Stimulated activated CD4-positive, alpha-beta T cell treated with anti-CD3 and anti-CD28 coated beads, Interleukin-2, amount 100 ng/mL, for 24 hours (primary cell): Measurements from ENCODE around the gene HIVEP3.

ENCODE experiments used
- DNase-seq, 2 donors: peaks; one replicate each; pipeline ENCODE4 v3.0.0-alpha.2; 2020

Gene HIVEP3

GRCh38 chr1:41487126-41488039 lies 431.3 kb downstream of the HIVEP3 start:
- no peak for DNase-seq

DNA sequence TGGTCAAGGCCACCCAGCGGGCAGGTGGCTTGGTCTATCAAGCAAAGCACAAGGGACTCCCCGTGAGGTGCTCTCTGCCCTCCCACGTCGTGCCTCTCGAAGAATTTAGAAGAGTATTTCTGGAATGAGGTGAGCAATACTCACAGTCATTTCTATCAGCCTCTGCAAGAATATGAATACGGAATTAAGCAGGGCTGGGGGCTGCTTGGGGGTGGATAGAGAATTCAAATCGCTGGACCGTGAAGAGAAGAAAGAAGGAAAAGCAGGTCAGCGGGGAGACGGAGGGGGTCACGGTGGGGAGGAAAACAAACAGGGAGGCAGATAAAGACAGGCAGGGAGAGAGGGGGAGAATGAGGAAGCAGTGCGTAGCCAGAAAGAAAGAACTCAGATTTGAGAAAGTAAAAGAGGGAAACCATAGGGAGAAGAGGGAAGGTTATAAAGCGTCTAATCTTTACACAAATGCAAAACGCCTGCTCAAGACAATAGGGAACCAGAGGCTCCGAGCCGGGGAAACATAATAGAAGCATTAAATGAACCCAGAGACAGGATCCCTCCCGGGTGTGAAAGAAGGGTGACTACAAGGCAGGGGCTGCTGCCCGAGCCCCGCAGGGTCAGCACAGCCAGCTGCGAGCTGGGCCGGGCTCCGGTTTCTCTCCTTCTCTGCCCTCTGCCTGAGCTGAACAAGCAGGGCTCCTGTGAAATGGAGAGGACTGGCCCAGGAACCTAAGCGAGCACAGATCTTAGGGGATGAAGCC lies 432.2 kb downstream of the HIVEP3 start:
- no peak for DNase-seq

- DNase-seq = no peak
Observed at GRCh38 chr1:41486053-41486370, 432.7 kb downstream of the HIVEP3 start.

- no peak for DNase-seq
Observed at GRCh38 chr1:41485605-41486004, 433.1 kb downstream of the HIVEP3 start.

GRCh38 chr1:41484402-41485241 lies 434.1 kb downstream of the HIVEP3 start, which contains the start of gene EDN2:
Gene EDN2 (minus strand): TSS chr1:41484683. CDS start chr1:41484601, 82 bp downstream.
- no peak for DNase-seq

- DNase-seq = no peak
Observed at GRCh38 chr1:41483960-41484401, 434.7 kb downstream of the HIVEP3 start.

DNA sequence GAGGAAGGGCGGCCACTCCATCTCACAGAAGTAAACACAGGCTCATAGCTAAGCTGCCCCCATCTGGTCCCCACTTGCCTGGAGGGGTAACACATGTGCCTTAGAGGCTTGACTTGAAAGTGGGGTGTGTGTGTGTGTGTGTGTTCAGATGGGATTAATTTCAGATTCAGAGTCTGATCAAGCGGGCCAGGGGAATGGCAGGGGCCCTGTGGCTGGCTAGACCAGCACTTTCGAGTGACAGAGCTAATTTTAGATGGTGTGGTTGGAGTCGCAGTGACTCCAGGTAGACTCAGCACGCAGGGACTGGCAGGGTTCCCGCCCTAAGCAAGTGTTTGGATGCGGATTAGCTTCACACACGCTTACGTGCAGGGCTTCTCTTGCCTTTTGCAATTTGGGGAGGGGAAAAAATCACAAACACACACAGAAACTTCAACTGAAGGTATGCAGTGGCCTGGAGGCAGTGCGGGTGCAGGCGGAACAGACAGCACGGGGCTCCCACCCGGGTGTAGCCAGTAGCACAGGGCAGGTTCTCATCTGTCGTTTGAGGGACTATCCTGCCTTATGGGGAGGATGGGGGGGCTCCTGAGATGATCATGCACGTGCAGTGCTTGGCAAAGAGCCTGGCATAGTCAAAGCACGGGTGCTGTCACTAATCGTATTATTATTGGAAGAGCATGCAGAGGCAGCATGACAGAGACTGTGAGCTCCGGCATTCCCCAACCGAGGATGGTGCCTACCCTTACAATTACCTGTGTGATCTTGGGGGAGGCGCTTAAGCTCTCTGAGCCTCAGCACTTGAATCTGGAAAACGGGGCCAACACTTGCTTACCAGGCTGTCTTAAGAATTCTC lies 435.5 kb downstream of the HIVEP3 start:
- no peak for DNase-seq

GRCh38 chr1:41482001-41482765 lies 436.5 kb downstream of the HIVEP3 start:
- no peak for DNase-seq

- DNase-seq = no peak
Observed at GRCh38 chr1:41481109-41481775, 437.5 kb downstream of the HIVEP3 start.

DNA sequence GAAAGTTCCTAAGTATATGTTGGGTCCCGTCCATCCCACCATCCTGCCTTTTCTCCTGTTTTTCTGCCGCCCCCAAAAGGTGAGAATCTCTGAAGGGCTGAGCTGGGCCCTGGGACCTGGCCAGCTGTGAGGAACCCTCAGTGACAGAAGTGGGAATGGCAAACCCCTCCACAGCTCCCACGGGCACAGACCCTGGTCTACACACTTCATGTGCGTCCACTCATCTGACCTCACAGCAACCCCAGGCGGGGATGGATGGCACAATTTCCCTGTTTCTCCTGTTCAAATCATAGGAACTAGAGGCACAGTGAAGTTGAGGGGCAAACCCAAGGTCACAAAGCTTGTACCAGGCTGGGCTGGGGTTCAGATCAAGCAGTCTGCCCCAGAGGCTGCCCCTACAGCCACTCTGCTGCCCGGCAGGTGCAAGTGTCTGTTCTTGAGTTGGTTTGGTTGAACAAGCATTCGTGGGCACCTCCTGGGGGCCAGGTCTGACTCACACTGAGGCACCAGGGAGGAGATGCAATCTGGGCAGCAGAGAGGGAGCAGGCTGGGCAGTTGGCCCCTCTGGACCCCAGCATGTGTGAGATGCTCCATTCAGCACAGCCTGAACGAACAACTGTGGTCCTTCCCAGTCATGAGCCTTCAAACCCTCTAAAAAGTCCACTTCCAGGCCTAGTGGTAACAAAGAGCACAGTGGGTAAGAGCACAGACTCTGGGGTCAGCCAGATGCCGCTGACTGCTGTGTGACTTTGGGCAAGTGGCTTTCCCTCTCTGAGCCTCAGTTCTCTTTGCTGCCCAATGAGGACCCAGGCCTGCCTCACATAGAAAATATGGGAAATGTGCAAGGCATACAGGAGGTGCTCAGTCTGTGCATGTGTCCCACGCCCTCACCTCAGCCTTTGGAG lies 438.3 kb downstream of the HIVEP3 start:
- DNase-seq = no peak

- no peak for DNase-seq
Observed at GRCh38 chr1:41479808-41480160, 438.9 kb downstream of the HIVEP3 start.

DNA sequence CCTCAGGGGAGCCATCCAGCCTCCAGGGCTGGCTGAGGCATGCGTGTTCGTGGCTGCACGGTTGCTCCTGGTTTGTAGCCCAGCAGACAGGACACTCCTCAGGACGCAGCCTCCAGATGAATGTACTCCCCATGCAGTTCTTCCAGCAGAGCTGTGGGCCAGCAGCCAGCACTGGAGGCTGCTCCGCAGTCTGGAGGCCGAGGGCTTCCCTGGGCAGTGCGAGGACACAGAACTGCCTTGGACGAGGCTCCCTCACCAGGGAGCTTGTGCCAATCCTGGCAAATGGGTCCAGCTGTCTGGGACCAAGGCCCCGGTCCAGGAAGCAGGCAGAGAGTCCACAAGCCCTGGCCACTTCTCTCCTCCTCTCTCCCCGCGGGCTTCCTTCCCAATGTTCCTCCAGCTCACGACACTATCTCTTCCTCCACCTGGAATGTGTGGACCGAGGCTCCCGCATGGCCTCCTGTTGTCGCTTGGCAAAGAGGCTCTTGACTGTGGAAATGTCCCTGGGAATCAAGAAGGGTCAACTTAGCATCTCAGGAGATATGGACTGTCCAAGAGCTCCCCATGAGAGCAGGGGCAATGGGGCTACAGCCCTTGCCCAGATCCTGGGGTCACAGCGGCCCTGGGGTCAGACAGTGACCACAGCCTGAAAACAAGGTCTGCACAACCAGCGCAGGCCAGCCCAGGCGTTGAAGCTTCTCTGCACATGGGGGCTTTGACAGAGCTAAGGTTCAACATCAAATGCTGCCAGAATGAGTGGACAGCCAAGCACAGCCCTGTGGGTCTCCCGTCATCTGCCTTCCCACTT lies 439.5 kb downstream of the HIVEP3 start:
- no peak for DNase-seq

GRCh38 chr1:41478118-41478748 lies 440.5 kb downstream of the HIVEP3 start:
- DNase-seq = no peak

DNA sequence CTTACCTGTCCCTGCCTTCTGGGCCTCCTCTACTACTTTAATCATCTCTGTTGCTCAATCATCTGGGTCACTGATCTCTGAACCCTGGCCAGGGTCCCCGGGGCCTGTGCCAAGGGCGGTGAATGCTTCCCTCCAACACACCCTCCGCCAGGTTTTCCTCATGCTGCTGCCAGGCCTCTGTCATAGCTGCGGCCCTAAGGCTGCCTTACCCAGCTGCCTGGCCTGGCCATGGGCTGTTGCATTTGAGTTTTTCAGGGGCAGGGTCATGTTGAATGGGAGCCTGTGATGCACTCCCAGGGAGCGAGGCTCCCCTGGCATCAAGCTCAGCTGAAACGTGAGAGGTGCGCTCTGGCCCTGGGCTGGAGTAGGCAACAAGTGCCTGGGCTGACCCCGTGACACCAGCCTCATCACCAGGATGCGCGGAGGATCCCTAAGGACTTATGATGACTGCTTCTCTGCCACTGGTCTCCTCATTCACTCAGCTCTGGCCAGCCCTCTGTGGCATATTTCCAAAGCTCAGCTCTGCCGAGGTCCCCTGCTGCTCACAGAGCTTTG lies 441.8 kb downstream of the HIVEP3 start:
- DNase-seq = no peak

- DNase-seq = no peak
Observed at GRCh38 chr1:41475859-41476567, 442.7 kb downstream of the HIVEP3 start.

DNA sequence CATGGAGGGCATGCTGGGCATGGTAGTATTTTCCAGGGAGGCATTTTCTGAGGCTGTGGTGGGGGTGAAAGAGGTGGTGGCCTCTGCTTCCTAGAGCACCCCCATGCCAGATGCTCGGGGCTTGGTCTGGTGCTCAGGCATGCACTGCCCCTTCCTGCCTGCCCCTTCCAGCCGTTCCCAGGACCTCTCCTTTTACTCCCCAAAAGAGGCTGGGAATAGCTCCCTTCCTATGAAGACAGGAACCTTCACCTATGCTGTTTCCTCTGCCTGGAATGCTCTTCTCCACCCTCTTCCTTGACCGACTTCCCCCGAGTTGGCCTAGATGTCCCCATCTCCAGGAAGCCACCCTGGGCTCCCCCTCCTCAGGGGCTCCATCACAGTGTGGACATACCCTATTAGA lies 443.4 kb downstream of the HIVEP3 start:
- no peak for DNase-seq
